PFSK-1 (cell line): ENCODE measurements around the gene TULP4.

ENCODE experiments used
- FOXP2 ChIP-seq: optimal IDR thresholded peaks from 2 replicates; pipeline ENCODE3; 2011; ENCODE audit warnings: borderline replicate concordance, control low read depth, inconsistent platforms; ENCODE audit not compliant: insufficient read depth; ENCODE audit errors: extremely low read length, extremely low read depth
- POLR2AphosphoS5 ChIP-seq: IDR thresholded peaks from 2 replicates; pipeline ENCODE4 v1.6.1; 2012; ENCODE audit warnings: low read depth, mild to moderate bottlenecking, control low read depth, low read length, moderate library complexity
- SIN3A ChIP-seq: IDR thresholded peaks from 2 replicates; pipeline ENCODE4 v1.6.1; 2012; ENCODE audit warnings: mild to moderate bottlenecking, low read length, moderate library complexity, borderline replicate concordance; ENCODE audit not compliant: insufficient read depth
- TAF1 ChIP-seq: IDR thresholded peaks from 2 replicates; pipeline ENCODE4 v1.6.1; 2012; ENCODE audit warnings: low read length, control low read depth, borderline replicate concordance; ENCODE audit not compliant: insufficient read depth
- TF ChIP-seq, protein P1 (sequence below), 2 experiments: IDR thresholded peaks; 2 replicates each; pipeline versions ENCODE4 v1.6.1 to v1.8.0; 2011 to 2012; ENCODE audit warnings: low read depth in 2 of 2, low read length in 2 of 2, control low read depth in 1 of 2, inconsistent platforms in 1 of 2, mild to moderate bottlenecking in 1 of 2, moderate library complexity in 1 of 2; ENCODE audit not compliant: insufficient read depth in 1 of 2

TULP4 gene

DNA sequence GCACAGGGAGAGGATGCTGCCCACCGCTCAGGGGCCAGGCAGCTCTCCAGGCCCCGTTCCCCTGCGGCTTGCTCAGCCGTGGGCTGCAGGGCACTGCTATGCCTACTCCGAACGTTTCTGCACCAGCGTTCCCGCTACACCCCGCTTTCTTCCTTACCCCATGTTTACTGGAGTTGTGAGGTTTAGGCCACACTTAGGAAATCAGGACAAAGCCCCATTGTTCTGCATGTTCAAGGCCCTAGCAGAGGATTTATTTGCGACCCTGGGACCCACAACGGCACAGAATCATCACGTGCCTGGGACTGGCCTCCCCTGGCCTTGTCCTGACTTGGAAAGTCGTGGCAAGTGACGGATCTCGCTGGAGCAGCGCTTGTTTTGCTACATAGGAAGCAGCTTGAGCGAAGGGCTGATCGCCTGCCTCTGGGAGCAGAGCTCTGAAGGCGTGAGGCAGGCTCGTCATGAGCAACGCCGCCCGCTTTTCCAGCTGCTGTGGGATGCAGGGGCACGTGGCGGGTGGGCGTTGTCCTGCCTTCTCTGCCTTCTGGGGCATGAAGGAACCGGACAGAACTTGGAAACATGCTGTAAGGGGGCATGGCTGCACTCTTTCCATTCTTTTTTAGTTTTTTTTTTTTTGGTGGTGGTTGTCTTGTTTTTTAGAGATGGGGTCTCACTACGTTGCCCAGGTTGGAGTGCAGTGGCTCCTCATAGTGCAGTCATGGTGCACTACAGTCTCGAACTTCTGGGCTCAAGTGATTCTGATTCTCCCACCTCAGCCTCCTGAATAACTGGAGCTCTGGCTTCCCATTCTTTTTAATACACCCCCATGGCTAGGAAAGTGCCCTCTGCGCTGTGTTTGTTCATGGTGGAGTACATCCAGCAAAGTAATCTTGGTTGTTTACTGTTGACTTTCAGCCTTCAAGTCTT, 233.0 kb downstream of the TULP4 start:
- no peak for TF ChIP-seq SIN3A
- TF ChIP-seq FOXP2 = no peak
- TF ChIP-seq, protein P1, sequence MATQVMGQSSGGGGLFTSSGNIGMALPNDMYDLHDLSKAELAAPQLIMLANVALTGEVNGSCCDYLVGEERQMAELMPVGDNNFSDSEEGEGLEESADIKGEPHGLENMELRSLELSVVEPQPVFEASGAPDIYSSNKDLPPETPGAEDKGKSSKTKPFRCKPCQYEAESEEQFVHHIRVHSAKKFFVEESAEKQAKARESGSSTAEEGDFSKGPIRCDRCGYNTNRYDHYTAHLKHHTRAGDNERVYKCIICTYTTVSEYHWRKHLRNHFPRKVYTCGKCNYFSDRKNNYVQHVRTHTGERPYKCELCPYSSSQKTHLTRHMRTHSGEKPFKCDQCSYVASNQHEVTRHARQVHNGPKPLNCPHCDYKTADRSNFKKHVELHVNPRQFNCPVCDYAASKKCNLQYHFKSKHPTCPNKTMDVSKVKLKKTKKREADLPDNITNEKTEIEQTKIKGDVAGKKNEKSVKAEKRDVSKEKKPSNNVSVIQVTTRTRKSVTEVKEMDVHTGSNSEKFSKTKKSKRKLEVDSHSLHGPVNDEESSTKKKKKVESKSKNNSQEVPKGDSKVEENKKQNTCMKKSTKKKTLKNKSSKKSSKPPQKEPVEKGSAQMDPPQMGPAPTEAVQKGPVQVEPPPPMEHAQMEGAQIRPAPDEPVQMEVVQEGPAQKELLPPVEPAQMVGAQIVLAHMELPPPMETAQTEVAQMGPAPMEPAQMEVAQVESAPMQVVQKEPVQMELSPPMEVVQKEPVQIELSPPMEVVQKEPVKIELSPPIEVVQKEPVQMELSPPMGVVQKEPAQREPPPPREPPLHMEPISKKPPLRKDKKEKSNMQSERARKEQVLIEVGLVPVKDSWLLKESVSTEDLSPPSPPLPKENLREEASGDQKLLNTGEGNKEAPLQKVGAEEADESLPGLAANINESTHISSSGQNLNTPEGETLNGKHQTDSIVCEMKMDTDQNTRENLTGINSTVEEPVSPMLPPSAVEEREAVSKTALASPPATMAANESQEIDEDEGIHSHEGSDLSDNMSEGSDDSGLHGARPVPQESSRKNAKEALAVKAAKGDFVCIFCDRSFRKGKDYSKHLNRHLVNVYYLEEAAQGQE (IDR thresholded peaks at IDR 0.05; ENCODE audit: insufficient read depth in 1 of 2, low read depth in 2 of 2, low read length in 2 of 2) = no peak
- TF ChIP-seq POLR2AphosphoS5 = no peak
- no peak for TF ChIP-seq TAF1

DNA sequence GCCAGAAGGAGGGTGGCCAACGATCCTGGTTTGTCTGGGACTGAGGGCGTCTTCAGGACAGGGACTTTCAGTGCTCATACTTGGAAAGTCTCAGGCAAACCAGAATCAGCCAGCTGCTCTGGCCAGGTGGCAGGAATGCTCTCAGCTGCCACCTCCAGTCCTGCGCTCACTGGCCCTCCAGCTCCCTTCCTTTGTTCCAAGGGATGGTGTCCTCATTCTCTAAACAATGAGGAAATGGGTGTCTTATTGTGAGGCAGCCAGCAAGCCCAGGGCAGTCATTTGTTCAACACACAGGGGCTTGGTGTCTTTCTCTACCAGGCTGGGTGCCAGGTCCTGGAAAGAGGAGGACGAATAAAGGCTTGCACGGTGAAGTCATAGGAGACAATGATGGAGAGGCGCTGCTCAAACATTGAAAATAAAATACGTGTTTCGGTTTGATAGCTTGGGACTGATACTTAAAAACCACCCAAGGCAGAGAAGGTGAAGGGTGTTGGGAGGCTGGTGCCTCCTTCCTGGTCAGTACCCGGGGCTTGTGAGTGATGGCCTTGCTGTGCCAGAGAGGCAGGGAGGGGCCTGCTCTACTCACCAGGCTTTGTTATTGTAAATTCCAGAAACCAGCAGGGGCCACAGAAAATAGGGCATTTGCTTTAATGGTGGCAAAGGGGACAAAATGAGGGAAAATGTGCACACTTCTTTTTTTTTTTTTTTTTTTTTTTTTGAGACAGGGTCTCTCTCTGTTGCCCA, 236.3 kb downstream of the TULP4 start:
- TF ChIP-seq FOXP2 (no peak), SIN3A (no peak), TAF1 (no peak), POLR2AphosphoS5 (no peak)
- TF ChIP-seq, protein P1 (IDR thresholded peaks at IDR 0.05; ENCODE audit: insufficient read depth in 1 of 2, low read depth in 2 of 2, low read length in 2 of 2) = no peak

DNA sequence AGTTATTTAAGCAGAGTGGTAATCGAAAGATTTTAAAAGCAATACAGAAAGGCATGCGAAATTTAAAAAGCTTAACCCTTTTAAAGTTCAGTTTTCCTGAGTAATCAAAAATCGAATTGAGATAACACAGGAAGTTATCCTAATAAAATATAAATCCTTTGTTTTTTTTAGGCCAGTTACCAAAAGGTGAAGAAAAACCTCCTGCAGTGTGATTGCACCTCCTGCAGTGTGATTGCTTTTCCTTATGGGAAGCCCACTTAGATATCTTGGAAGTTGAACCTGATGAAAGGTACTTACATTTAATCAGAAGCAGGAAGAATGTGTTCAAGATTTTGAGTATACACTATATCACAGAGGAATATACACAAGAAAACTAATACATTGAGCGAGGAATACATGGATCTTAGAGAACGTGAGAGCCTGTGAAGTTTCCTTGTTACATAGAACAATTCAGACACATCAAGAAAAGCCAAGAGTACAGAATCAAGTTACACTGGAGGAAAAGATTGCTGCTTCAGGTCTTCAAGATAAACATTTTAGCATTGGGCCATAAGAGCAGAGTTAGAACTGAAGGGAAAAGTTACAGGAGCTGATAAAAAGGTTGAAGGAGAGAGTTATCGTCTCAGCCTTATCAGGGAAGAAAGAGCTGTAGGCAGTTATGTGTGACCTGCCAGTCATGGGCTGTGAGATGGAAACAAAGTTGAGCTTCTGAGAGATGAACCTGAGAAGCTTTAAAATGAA, 240.0 kb downstream of the TULP4 start:
- TF ChIP-seq POLR2AphosphoS5 (no peak), TAF1 (no peak), SIN3A (no peak), FOXP2 (no peak)
- TF ChIP-seq, protein P1 (IDR thresholded peaks at IDR 0.05; ENCODE audit: insufficient read depth in 1 of 2, low read depth in 2 of 2, low read length in 2 of 2) = no peak

DNA sequence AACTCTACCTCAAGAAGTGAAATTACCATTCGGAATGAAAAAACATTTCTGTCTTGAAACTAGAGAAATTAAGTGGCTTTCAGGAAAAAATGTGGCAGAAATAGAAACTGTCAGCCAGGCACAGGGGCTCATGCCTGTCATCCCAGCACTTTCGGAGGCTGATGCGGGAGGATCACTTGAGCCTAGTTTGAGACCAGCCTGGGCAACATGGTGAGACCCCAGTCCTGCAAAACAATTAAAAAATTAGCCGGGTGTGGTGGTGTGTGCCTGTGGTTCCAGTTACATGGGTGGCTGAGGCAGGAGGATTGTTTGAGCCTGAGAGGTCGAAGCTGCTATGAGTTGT, 240.5 kb downstream of the TULP4 start:
- TF ChIP-seq POLR2AphosphoS5 (no peak), TAF1 (no peak), FOXP2 (no peak), SIN3A (no peak)
- TF ChIP-seq, protein P1 (IDR thresholded peaks at IDR 0.05; ENCODE audit: insufficient read depth in 1 of 2, low read depth in 2 of 2, low read length in 2 of 2) = no peak
